ENCODE data around the gene QKI.

DNA sequence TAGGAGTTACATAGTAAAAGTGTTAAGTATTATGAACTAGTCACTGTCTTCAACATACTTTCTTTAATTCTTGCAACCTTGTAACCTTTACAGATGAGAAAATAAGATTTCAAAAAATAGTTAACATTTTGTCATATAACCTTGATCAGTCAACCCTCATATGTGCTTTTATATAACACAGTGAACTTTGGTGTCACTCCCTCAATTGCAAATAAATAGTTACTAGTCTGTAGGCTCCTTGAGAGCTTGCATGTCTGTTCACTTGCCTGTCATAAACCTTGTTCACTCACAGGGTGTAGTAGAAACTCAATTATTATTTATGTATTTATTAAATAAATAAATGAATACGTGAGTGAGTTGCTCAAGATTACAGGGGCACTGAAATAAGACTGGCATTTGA is 107.5 kb downstream of the QKI start:
- TF ChIP-seq, protein P1, sequence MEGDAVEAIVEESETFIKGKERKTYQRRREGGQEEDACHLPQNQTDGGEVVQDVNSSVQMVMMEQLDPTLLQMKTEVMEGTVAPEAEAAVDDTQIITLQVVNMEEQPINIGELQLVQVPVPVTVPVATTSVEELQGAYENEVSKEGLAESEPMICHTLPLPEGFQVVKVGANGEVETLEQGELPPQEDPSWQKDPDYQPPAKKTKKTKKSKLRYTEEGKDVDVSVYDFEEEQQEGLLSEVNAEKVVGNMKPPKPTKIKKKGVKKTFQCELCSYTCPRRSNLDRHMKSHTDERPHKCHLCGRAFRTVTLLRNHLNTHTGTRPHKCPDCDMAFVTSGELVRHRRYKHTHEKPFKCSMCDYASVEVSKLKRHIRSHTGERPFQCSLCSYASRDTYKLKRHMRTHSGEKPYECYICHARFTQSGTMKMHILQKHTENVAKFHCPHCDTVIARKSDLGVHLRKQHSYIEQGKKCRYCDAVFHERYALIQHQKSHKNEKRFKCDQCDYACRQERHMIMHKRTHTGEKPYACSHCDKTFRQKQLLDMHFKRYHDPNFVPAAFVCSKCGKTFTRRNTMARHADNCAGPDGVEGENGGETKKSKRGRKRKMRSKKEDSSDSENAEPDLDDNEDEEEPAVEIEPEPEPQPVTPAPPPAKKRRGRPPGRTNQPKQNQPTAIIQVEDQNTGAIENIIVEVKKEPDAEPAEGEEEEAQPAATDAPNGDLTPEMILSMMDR (conservative IDR thresholded peaks at IDR 0.05; ENCODE audit: low read length) = no peak
- TF ChIP-seq EZH2phosphoT487 (IDR thresholded peaks at IDR 0.05; ENCODE audit: borderline replicate concordance) = no peak
